Lower leg skin (tissue), 4 donors: Measurements from ENCODE around the gene PLPPR5. TPM values are rescaled to one million over a fixed set of nuclear protein-coding genes. Genes with fewer than 3 reads are reported as not detected.

Source experiments
- DNase-seq, 2 donors: peaks; one replicate each; pipeline ENCODE4 v3.0.0-alpha.2; 2019; ENCODE audit warnings: low spot score in 2 of 2
- H3K4me3 ChIP-seq: fragments of 200-600 bp; sonication (generic); 2 replicates; pipeline ENCODE4 v1.5.1; 2017; ENCODE audit warnings: mild to moderate bottlenecking, low read depth; ENCODE audit not compliant: poor library complexity, severe bottlenecking
- CTCF ChIP-seq, 3 donors: fragments of 450-650 bp; IDR thresholded peaks; one replicate each; pipeline ENCODE4 v1.5.1; 2016; ENCODE audit warnings: antibody characterized with exemption in 3 of 3, mild to moderate bottlenecking in 3 of 3, moderate library complexity in 2 of 3
- POLR2A ChIP-seq, 2 donors: fragments of 450-650 bp; IDR thresholded peaks; one replicate each; pipeline ENCODE4 v1.6.1; 2016 to 2017; ENCODE audit warnings: antibody characterized with exemption in 2 of 2, mild to moderate bottlenecking in 1 of 2, moderate library complexity in 1 of 2
- WGBS, 2 donors: methylation state at CpG; one replicate each; pipeline ENCODE4 v1.1.5; 2018; 5-methylcytosine and 5-hydroxymethylcytosine counted together
- intact Hi-C: fragments of 100-400 bp; cut with DNase I; formaldehyde crosslinking; loops from one replicate; pipeline ENCODE4 v1.15.0; 2023; ENCODE audit warnings: low total_unique reads
- total RNA-seq, 4 donors: library from RNA; depleted of rRNA; stranded (reverse); fragments of >200 nt; gene quantifications; one replicate each; pipeline ENCODE4 v1.1.0, GENCODE V29; 2016

Gene PLPPR5
- total RNA-seq, 4 donors from 2014 or later, result 0.13 TPM; not detected in 3

- H3K4me3 ChIP-seq, result no peak overlapping the region
- no peak for TF ChIP-seq CTCF (IDR thresholded peaks at IDR 0.05)
- TF ChIP-seq POLR2A (IDR thresholded peaks at IDR 0.05), result no peak
- intact Hi-C loops, result no loop called here
- no peak for DNase-seq
- 90 to 91% methylated on average over 4 of the region's 4 CpGs for WGBS, 2 donors
These were observed 81.0 kb downstream of the PLPPR5 start for GRCh38 chr1:98923667-98924066.

- no peak for DNase-seq
- no peak overlapping the region for H3K4me3 ChIP-seq
- intact Hi-C loops, result no loop called here
- TF ChIP-seq POLR2A (IDR thresholded peaks at IDR 0.05) (no peak), CTCF (IDR thresholded peaks at IDR 0.05) (no peak)
- whole genome bisulfite sequencing, 2 donors, result 56 to 64% methylated on average over 2 of the region's 2 CpGs
These were observed 82.8 kb downstream of the PLPPR5 start for GRCh38 chr1:98921817-98922216.

- TF ChIP-seq POLR2A (IDR thresholded peaks at IDR 0.05) (no peak), CTCF (IDR thresholded peaks at IDR 0.05) (no peak)
- WGBS, 2 donors, result 29 to 32% methylated on average over 2 of the region's 2 CpGs
- intact Hi-C loops, result no loop called here
- no peak for DNase-seq
- H3K4me3 ChIP-seq, result no peak overlapping the region
These were observed 84.1 kb downstream of the PLPPR5 start for GRCh38 chr1:98920441-98921110.

- WGBS, 2 donors, result 84 to 88% methylated on average over 2 of the region's 2 CpGs
- no peak overlapping the region for H3K4me3 ChIP-seq
- TF ChIP-seq CTCF (IDR thresholded peaks at IDR 0.05), result no peak
- no peak for DNase-seq
- intact Hi-C loops, result no loop called here
These were observed 85.0 kb downstream of the PLPPR5 start for GRCh38 chr1:98919652-98920051.

- no peak overlapping the region for H3K4me3 ChIP-seq
- no peak for DNase-seq
- TF ChIP-seq CTCF (IDR thresholded peaks at IDR 0.05) (no peak), POLR2A (IDR thresholded peaks at IDR 0.05) (no peak)
- WGBS, 2 donors, result 39 to 54% methylated on average over 1 of the region's 1 CpG
- intact Hi-C loops, result no loop called here
These were observed 85.5 kb downstream of the PLPPR5 start for GRCh38 chr1:98919211-98919610.

GRCh38 chr1:98914547-98914946, 90.1 kb downstream of the PLPPR5 start:
- 55 to 67% methylated on average over 3 of the region's 3 CpGs for WGBS, 2 donors
- TF ChIP-seq CTCF (IDR thresholded peaks at IDR 0.05), result no peak
- no peak overlapping the region for H3K4me3 ChIP-seq
- no peak for DNase-seq
- intact Hi-C loops, result no loop called here
